GM12801 (cell line): Measurements from ENCODE around the gene RUNDC3A.

ENCODE experiments used
- CTCF ChIP-seq: IDR thresholded peaks from one replicate; pipeline ENCODE4 v1.5.1; 2011; ENCODE audit warnings: control low read depth; ENCODE audit not compliant: insufficient read length; ENCODE audit errors: extremely low read depth

RUNDC3A gene

GRCh38 chr17:44308320-44308818, at the start of gene RUNDC3A:
Gene RUNDC3A (plus strand): TSS chr17:44308601. CDS start chr17:44308833, 232 bp downstream.
- no peak for TF ChIP-seq CTCF

GRCh38 chr17:44258811-44259351, 49.5 kb upstream of the RUNDC3A start:
- no peak for TF ChIP-seq CTCF

- no peak for TF ChIP-seq CTCF
Observed at GRCh38 chr17:44260296-44260695, 48.1 kb upstream of the RUNDC3A start.

GRCh38 chr17:44262654-44263225, 45.7 kb upstream of the RUNDC3A start:
- TF ChIP-seq CTCF = no peak

- no peak for TF ChIP-seq CTCF
Observed at GRCh38 chr17:44263345-44263902, 45.0 kb upstream of the RUNDC3A start.

DNA sequence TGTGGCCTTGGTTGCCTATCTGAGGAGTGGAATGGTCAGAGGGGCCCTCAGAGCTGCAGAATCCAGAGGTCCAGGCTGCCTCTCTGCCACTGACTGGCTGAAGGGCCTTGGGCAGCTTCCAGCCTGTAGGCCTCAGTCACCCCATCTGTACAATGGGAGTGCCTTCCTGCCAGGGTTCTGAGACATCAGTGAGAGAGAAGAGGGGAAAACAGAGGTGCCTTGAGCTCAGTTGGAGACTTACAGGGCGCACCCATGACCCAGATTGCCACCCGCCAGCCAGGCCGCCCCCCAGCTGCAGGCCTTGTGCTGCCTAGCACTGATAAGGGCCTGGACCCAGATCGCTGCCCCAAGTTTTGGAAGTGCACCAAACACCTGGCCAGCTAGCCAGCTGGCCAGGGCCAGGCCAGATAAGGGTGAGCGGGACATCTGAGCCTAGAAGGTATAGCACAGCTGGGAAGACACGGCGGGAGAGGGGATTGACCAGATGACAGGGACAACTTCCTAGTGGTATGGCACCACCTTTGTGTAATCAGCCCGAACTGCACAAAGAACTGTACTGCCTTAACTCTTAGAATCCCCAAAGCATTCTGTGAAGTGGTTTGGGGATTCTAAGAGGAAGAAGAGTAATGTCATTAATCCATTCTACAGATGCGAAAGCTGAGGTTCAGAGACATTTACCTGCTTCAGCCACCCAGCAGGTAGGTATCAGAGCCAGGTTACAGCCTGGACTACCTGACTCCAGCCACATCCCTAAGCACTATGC, 41.8 kb upstream of the RUNDC3A start:
- TF ChIP-seq CTCF = no peak

- no peak for TF ChIP-seq CTCF
Observed at GRCh38 chr17:44267165-44267455, 41.3 kb upstream of the RUNDC3A start.
